KOPT-K1 (cell line): ENCODE results near the gene UBXN2A.

Source experiments
- H3K27ac ChIP-seq: fragments of 200-600 bp; sonication (generic); 2 replicates; pipeline ENCODE4 v1.5.1; 2016; ENCODE audit warnings: antibody characterized with exemption, mild to moderate bottlenecking, low read depth, low read length; ENCODE audit not compliant: poor library complexity, severe bottlenecking
- H3K36me3 ChIP-seq: fragments of 200-600 bp; sonication (generic); 2 replicates; pipeline ENCODE4 v1.5.1; 2017; ENCODE audit warnings: antibody characterized with exemption, mild to moderate bottlenecking, low read length, moderate library complexity; ENCODE audit not compliant: insufficient read depth
- H3K9me3 ChIP-seq: fragments of 200-600 bp; sonication (generic); 2 replicates; pipeline ENCODE4 v1.5.1; 2017; ENCODE audit warnings: antibody characterized with exemption, low read length, mild to moderate bottlenecking; ENCODE audit not compliant: insufficient read depth, poor library complexity, severe bottlenecking

Gene UBXN2A

DNA sequence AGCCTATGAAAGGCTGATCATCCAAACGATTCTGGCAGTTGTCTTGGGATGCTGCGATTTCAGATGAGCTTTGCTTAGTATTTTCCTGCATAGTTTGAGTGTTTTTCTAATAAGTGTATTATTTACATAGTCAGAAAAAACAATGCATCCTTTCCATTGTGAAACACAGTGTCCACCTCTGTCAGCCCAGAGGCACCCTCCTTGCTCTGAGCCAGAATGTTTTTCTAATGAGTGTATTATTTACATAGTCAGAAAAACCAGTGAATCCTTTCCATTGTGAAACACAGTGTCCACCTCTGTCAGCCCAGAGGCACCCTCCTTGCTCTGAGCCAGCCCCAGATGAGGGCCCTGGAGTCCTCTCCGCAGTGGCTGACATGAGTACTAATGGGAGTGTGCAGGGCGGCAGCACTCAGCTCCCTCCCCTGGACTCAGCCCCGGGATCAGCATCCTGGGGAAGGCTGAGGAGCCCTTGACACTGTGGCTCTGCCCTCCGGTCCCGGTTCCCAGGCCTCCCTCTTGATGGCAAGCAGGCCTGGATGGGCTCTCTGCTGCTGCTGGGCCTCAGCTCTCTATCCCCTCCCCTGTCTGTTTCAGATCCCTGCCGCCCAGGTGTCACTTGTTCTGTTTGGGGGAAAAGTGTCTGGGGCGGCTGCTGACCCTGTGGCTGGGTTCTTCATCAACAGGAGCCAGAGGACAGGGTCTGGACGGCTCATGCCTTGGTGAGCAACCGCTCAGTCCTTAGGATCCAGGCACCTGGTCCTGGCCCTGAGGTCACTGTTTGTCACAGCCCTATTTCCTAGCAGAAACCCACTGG, 75.5 kb downstream of the UBXN2A start:
- Histone ChIP-seq H3K36me3 (no peaks in the 10 kb centered on the region), H3K27ac (no peak overlapping the region)

DNA sequence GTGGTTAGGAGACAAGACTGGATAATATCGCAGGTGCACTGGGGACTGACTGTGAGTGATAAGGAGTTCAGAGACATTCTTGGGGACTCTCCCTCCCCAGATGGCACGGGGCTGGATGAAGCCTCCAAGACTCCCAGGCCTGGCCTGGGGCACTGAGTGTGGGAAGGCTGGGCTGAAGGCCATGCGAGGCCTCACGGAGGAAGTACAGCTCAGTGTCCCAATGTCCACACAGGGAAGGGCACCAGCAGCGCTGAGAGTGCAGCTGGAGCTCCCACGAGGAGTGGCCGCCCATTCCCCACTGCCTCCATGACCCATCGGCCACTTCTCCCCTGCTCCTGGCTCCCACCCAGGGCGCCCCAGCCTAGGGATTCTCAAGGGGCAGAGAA, 76.1 kb downstream of the UBXN2A start:
- Histone ChIP-seq H3K9me3 (no peaks in the 10 kb centered on the region), H3K27ac (no peak overlapping the region), H3K36me3 (no peaks in the 10 kb centered on the region)

More for the DNA sequence above, 75.5 kb downstream of the UBXN2A start:
- no peaks in the 10 kb centered on the region for H3K9me3 ChIP-seq

DNA sequence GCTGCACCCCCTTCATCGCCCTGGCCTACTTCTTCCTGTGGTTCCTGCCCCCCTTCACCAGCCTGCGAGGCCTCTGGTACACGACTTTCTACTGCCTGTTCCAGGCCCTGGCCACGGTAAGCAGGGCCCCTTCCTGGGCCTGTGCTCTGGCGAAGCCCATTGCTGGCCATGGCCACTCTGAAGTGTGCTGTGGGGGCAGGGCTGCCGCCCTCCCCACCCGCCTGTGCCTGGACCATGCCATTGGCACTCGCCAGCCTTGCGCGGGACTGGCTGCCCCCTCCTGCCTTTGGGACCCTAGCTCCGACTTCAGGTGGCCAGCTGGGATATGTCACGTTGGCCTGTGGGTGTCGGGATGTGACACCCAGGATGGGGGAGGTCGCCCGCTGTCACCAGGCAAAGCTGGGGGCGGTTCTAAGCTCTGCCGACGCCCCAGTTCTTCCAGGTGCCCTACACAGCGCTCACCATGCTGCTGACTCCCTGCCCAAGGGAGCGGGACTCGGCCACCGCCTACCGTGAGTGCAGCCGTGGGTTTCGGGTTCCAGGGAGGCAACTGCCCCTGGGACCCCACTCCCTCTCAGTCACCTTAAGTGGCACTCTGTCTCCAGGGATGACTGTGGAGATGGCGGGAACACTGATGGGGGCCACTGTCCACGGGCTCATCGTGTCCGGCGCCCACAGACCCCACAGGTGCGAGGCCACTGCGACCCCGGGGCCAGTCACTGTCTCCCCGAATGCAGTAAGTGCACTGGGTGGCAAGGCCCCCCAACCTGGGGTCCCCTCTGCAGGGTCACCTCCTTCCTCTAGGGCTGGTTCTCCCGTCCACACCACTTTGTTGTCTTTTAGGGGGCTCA, 76.8 kb downstream of the UBXN2A start:
- peaks cover 6% of the 10 kb centered on the region; the same call in 1 of the 2 replicates for H3K36me3 ChIP-seq
- no peak overlapping the region for H3K27ac ChIP-seq
- no peaks in the 10 kb centered on the region for H3K9me3 ChIP-seq

DNA sequence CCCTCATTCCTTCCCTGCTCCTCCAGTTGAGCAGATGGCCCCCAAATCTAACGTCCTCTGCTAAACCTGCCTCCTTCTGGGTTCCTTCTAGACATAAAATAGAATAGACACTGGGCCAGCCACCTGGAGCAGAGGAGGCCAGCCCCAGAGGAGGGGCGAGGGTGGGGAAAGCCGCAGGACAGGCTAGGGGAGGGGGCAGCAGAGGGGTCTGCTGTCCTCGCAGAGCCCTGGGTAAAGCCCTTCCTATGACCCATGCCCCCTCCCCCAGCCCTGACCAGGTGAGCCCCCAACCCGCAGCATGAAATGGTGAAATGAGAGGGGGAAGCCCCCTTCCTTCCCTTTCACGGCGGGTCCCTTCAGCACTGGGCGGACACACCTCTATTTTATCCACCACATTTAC, 77.4 kb downstream of the UBXN2A start:
- no peak overlapping the region for H3K27ac ChIP-seq
- H3K36me3 ChIP-seq: peaks cover 12% of the 10 kb centered on the region; the same call in 1 of the 2 replicates
- H3K9me3 ChIP-seq: no peaks in the 10 kb centered on the region

DNA sequence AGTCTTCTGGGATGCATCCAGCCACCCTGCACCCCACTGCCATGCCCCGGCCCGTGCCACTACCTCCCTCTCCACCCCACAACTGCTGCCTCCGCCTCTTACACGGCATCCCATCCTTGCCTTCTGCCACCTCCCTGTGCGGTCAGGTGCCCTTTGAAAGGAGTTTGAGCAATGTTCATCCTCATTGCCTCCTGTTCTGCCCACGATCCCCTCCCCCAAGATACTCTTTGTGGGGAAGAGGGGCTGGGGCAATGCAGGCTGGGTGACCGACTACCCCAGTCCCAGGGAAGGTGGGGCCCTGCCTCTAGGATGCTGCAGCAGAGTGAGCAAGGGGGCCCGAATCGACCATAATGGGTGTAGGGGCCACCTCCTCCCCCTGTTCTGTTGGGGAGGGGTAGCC, 78.0 kb downstream of the UBXN2A start:
- Histone ChIP-seq H3K9me3 (no peaks in the 10 kb centered on the region), H3K36me3 (peaks cover 17% of the 10 kb centered on the region; the same call in 1 of the 2 replicates), H3K27ac (no peak overlapping the region)

DNA sequence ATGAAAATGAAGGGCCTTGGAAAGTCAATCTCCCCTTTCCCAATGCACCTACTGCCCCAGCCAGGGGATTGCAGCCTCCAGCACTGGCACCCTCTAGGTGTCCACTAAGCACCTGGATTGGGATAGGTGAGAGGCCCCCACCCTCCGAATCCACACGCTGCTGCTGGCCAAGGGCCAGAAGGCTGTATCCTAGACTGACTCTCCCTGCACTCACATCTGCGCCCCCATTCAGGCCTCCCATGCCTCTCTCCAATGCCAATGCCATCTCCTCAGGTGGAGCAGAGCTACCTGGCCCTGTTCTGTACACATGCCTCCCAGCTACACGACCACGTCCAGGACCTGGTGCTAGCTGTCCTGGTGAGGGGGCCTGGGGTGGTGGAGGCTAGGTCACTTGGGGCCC, 79.5 kb downstream of the UBXN2A start:
- H3K36me3 ChIP-seq: peaks cover 32% of the 10 kb centered on the region; the same call in 1 of the 2 replicates
- H3K9me3 ChIP-seq: no peaks in the 10 kb centered on the region

DNA sequence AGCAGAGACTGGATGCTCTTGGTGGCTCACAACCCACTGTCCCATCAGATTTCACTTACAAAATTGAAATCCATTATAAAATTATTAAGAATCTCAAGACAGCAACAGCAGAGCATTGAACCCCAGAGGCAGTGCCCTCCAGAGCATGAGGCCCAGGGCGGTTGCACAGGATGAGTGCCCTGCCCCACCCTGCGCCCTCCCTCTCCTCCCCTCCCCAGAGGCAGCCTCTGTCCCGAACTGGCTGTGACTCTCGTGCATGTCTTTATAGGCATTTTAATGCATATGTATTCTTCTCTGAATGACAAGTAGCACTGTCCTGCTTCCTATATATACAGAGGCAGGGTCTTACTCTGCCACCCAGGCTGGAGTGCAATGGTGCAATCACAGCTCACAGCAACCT, 80.0 kb downstream of the UBXN2A start:
- Histone ChIP-seq H3K9me3 (no peaks in the 10 kb centered on the region), H3K27ac (no peak overlapping the region)

More for the DNA sequence above, 79.5 kb downstream of the UBXN2A start:
- H3K27ac ChIP-seq: no peak overlapping the region

DNA sequence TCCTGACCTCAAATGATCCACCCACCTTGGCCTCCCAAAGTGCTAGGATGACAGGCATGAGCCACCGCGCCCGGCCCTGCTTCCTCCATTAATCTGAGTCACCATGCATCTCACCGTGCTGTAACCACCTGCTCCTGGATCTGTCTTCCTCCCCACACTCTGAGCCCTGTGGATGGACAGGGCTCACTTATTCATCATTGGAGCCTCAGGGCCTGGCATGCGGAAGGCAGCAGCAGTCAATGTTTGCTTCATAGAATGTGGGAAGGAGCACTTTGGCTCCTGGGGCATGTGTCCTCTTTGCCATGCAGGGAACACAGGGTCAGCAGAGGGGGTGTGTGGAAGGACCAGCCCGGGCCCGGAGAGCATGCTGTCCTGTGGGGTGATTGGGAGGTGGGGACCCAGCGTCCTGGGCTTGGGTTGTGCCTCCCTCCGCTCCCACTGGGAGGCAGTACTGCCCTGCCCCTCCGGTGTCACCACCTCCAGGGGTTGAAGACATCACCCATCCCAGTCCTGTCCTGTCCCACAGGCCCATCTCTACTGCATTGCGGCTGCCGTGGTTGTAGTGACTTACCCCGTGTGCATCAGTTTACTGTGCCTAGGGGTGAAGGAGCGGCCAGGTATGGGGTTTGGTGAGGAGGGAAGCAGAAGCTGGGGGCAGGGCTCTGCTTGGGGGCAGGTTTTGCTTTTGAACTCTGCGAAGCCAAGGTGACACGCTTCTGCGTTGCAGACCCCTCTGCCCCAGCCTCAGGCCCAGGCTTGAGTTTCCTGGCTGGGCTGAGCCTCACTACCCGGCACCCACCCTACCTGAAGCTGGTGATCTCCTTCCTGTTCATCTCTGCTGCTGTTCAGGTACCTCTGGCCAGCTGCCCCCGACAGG, 81.1 kb downstream of the UBXN2A start:
- Histone ChIP-seq H3K9me3 (no peaks in the 10 kb centered on the region), H3K36me3 (peaks cover 47% of the 10 kb centered on the region), H3K27ac (no peak overlapping the region)

More for the DNA sequence above, 80.0 kb downstream of the UBXN2A start:
- H3K36me3 ChIP-seq: peaks cover 37% of the 10 kb centered on the region; the same call in 1 of the 2 replicates

DNA sequence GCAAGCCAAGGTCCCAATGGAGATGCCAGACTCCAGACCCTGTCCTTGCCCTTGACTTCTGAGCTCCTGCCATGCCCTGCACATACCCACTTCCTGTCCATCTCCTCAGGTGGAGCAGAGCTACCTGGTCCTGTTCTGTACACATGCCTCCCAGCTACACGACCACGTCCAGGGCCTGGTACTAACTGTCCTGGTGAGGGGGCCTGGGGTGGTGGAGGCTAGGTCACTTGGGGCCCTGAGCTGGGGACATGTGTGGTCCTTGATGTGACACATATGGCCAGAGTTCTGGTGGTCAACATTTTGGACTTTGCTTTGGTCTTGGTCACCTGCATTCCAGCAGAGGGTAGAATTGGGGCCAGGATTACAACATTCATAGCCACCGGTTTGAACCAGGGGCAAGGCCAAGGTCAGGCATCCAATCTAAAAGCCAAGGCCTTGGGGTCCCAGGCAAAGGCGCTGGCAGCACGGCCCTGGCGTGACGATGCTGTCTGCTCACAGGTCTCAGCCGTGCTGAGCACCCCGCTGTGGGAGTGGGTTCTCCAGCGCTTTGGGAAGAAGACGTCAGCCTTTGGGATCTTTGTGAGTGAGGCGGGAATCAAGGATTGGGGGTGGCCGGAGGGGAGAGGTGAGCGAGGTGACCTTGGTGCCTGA, 82.2 kb downstream of the UBXN2A start:
- H3K36me3 ChIP-seq: peaks cover 52% of the 10 kb centered on the region

DNA sequence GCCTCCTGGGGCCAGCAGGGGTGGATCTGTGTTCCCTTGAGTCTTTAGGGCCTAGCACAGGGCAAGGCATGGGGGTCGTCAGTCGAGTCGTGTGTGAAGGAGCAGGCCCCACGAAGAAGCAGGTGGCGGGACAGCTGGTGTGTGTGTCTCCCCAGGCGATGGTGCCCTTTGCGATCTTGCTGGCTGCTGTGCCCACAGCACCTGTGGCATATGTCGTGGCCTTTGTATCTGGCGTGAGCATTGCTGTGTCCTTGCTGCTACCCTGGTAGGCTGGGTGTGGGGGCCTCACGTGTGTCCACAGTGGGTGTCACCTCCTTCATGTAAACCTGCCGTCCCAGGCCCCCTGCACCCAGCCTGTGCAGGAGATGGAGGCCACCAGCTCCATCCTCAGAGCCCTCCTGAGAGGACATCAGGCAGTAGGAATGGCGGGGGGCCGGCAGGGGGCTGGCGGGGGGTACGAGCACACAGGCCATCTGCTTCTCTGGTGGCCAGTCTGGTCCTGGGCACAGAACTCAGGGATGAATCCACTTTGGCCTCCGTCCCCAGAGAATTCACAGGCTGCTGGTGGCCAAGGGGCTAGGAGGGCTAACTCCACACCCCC, 82.8 kb downstream of the UBXN2A start:
- Histone ChIP-seq H3K9me3 (no peaks in the 10 kb centered on the region), H3K27ac (no peak overlapping the region), H3K36me3 (peaks cover 52% of the 10 kb centered on the region)

More for the DNA sequence above, 82.2 kb downstream of the UBXN2A start:
- H3K27ac ChIP-seq: no peak overlapping the region
- no peaks in the 10 kb centered on the region for H3K9me3 ChIP-seq

DNA sequence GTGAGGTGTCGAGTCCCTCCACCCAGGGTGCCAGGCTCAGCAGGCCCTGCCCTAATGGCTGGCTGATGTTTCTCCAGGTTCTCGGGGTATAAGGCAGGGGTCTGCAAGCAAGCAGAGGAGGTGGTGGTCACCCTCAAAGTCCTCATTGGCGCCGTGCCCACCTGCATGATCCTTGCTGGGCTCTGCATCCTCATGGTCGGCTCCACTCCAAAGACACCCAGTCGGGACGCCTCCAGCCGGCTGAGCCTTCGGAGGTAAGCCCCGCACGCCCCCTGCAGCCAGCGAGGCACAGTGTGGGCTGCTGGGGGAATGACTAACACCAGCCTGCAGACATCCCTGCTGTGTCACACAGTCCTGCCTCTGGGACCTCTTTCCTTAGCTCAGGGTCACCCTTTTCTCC, 83.8 kb downstream of the UBXN2A start:
- H3K36me3 ChIP-seq: peaks cover 59% of the 10 kb centered on the region

DNA sequence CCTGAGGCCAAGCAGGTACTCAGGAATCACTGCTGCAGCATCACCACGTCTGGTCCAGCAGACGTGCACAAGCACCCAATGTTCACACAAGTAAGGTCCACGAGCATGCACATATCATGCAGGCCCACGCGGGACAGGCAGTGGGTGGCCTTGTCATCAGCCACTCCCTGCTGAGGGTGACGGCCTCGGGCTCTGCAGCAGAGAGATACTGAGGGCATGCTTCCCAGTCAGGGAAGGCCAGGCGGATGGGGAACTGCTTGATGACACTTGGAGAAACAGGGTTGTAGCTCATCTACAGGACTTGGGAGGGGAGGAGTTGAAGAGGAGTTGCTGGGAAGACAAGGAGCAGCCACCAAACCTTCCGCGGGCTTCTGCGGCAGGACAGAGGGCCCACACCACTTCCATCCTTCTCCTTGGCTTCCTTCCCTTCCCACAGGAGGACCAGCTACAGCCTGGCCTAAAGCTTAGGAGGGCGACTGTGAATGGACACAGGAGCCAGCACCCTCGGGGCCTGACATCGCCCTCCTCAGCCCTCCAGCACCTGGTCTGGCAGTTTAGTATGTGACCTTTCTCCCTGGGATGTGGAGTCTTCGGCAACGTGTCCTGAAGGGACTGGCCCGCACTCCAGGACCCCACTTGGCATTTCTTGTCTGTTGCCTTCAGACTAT, 84.9 kb downstream of the UBXN2A start:
- Histone ChIP-seq H3K9me3 (no peaks in the 10 kb centered on the region), H3K27ac (no peak overlapping the region), H3K36me3 (peaks cover 70% of the 10 kb centered on the region)

More for the DNA sequence above, 83.8 kb downstream of the UBXN2A start:
- Histone ChIP-seq H3K9me3 (no peaks in the 10 kb centered on the region), H3K27ac (no peak overlapping the region)

DNA sequence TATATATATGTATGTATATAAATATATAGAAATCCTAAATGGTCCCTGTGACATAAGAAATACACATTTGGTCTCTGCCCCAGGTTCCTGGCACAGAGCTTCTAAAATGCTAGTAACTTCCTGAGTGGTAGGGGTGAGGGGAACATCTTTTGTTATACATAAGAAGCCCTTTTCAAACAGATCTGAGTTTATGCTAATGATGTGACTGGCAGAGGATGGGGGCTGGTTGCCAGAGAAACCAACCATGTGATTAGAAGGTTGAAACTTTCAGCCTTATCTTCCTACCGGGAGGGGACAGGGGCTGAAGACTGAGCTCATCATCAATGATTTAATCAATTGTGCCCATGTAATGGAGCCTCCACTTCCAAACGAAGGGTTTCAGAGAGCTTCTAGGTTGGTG, 86.0 kb downstream of the UBXN2A start:
- no peak overlapping the region for H3K27ac ChIP-seq
- peaks cover 81% of the 10 kb centered on the region for H3K36me3 ChIP-seq
- H3K9me3 ChIP-seq: no peaks in the 10 kb centered on the region
